CD14-positive monocyte (primary cell): ENCODE data around the gene ASTN2. TPM values are rescaled to one million over a fixed set of nuclear protein-coding genes. Genes with fewer than 3 reads are reported as not detected.

ENCODE experiments used
- DNase-seq, 3 donors: peaks; one replicate each; pipeline ENCODE4 v3.0.0-alpha.2; 2011 to 2022
- H2AFZ ChIP-seq: 2 replicates; pipeline ENCODE4 v1.6.0; 2012; ENCODE audit warnings: mild to moderate bottlenecking, low read depth, low read length, inconsistent platforms; ENCODE audit not compliant: insufficient read depth, poor library complexity, severe bottlenecking
- H3K27ac ChIP-seq, 2 donors: 1 replicate in 1 of 2; 2 replicates in 1 of 2; pipeline ENCODE4 v1.5.1; 2012 to 2013; ENCODE audit warnings: low read length in 2 of 2, control low read depth in 1 of 2, inconsistent platforms in 1 of 2, low read depth in 1 of 2, mild to moderate bottlenecking in 1 of 2
- H3K27me3 ChIP-seq, 2 donors: one replicate each; pipeline versions ENCODE4 v1.6.0 to v1.6.1; 2011 to 2013; ENCODE audit warnings: low read length in 2 of 2; ENCODE audit not compliant: control insufficient read depth in 2 of 2, insufficient read depth in 2 of 2
- H3K36me3 ChIP-seq, 2 donors: replicated peaks in 1 of 2; 1 replicate in 1 of 2; 2 replicates in 1 of 2; pipeline versions ENCODE4 v1.5.1 to v1.6.1; 2012 to 2013; ENCODE audit warnings: low read length in 2 of 2, control low read depth in 1 of 2, inconsistent platforms in 1 of 2, mild to moderate bottlenecking in 1 of 2; ENCODE audit not compliant: insufficient read depth in 2 of 2, control insufficient read depth in 1 of 2
- H3K4me1 ChIP-seq, 2 donors: 1 replicate in 1 of 2; 2 replicates in 1 of 2; pipeline versions ENCODE4 v1.5.1 to v1.6.1; 2012 to 2013; ENCODE audit warnings: low read length in 2 of 2, control low read depth in 1 of 2, inconsistent platforms in 1 of 2, mild to moderate bottlenecking in 1 of 2, moderate library complexity in 1 of 2; ENCODE audit not compliant: insufficient read depth in 2 of 2, control insufficient read depth in 1 of 2
- H3K4me2 ChIP-seq: replicated peaks from 2 replicates; pipeline ENCODE3; 2012; ENCODE audit warnings: low read length, moderate library complexity, mild to moderate bottlenecking; ENCODE audit not compliant: poor library complexity, severe bottlenecking; ENCODE audit errors: extremely low read depth
- H3K4me3 ChIP-seq, 3 experiments: fragments of 200-600 bp in 1 of 3; sonication (generic) in 1 of 3; replicated peaks in 1 of 3; 1 replicate in 2 of 3; 2 replicates in 1 of 3; pipeline ENCODE4 v1.5.1; 2011 to 2013; ENCODE audit warnings: low read length in 3 of 3, mild to moderate bottlenecking in 3 of 3, control low read depth in 2 of 3, low read depth in 2 of 3, inconsistent platforms in 1 of 3, moderate library complexity in 1 of 3
- H3K79me2 ChIP-seq: 2 replicates; pipeline ENCODE4 v1.6.0; 2012; ENCODE audit warnings: mild to moderate bottlenecking, control low read depth, inconsistent platforms, low read length, moderate library complexity; ENCODE audit not compliant: insufficient read depth
- H3K9ac ChIP-seq: 2 replicates; pipeline ENCODE4 v1.6.0; 2017; ENCODE audit warnings: low read length, mild to moderate bottlenecking; ENCODE audit not compliant: insufficient read depth, poor library complexity, severe bottlenecking
- H3K9me3 ChIP-seq, 2 donors: replicated peaks in 1 of 2; 1 replicate in 1 of 2; 2 replicates in 1 of 2; pipeline versions ENCODE4 v1.5.1 to v1.6.1; 2012 to 2013; ENCODE audit warnings: low read length in 2 of 2, control low read depth in 1 of 2; ENCODE audit not compliant: control insufficient read depth in 1 of 2, insufficient read depth in 1 of 2
- H4K20me1 ChIP-seq: 2 replicates; pipeline ENCODE4 v1.6.0; 2012; ENCODE audit warnings: mild to moderate bottlenecking, low read length, control low read depth, moderate library complexity; ENCODE audit not compliant: insufficient read depth
- H3K27ac Mint-ChIP-seq, 7 donors: one replicate each; pipeline ENCODE4 v1.8.0; 2020; ENCODE audit warnings: mild to moderate bottlenecking in 7 of 7, mixed read lengths in 7 of 7, moderate library complexity in 6 of 7, inconsistent platforms in 2 of 7
- H3K27me3 Mint-ChIP-seq, 3 donors: one replicate each; pipeline ENCODE4 v1.8.0; 2021 to 2022; ENCODE audit warnings: low read depth in 3 of 3, mild to moderate bottlenecking in 3 of 3, mixed read lengths in 3 of 3, moderate library complexity in 3 of 3, inconsistent platforms in 1 of 3
- H3K36me3 Mint-ChIP-seq, 2 donors: one replicate each; pipeline ENCODE4 v1.8.0; 2020; ENCODE audit warnings: mixed read lengths in 2 of 2, inconsistent platforms in 1 of 2, mild to moderate bottlenecking in 1 of 2
- H3K4me1 Mint-ChIP-seq: one replicate; pipeline ENCODE4 v1.8.0; 2020; ENCODE audit warnings: mild to moderate bottlenecking, mixed read lengths
- H3K4me3 Mint-ChIP-seq, 2 donors: one replicate each; pipeline ENCODE4 v1.8.0; 2020; ENCODE audit warnings: mild to moderate bottlenecking in 2 of 2, mixed read lengths in 2 of 2, moderate library complexity in 1 of 2
- H3K9me3 Mint-ChIP-seq, 7 donors: one replicate each; pipeline ENCODE4 v1.8.0; 2020 to 2022; ENCODE audit warnings: mixed read lengths in 7 of 7, mild to moderate bottlenecking in 6 of 7, moderate library complexity in 6 of 7, inconsistent platforms in 2 of 7
- CTCF ChIP-seq: fragments of 200-600 bp; IDR thresholded peaks from one replicate; pipeline ENCODE4 v1.8.0; 2022; ENCODE audit warnings: antibody characterized with exemption, mild to moderate bottlenecking
- WGBS: methylation state at CpG from one replicate; pipeline ENCODE4 v1.1.5; 2013; ENCODE audit warnings: missing lambda C conversion rate; ENCODE audit not compliant: insufficient coverage; 5-methylcytosine and 5-hydroxymethylcytosine counted together
- intact Hi-C, 2 donors: fragments of 100-400 bp; cut with micrococcal nuclease; formaldehyde crosslinking; loops; one replicate each; pipeline versions ENCODE4 v1.15.0 to v1.15.1; 2023
- polyA plus RNA-seq, 3 donors: library from polyadenylated mRNA; depleted of rRNA in 1 of 3; unstranded in 2 of 3; stranded (reverse) in 1 of 3; fragments of 300-500 nt in 2 of 3; fragments of >200 nt in 1 of 3; fragmentation: Illumina TruSeq in 2 of 3; gene quantifications; 1 replicate in 2 of 3; 2 replicates in 1 of 3; pipeline ENCODE4 v1.2.3, GENCODE V29; 2012 to 2021

The ASTN2 gene
- polyA plus RNA-seq, 3 donors = not detected

- DNase-seq = no peak
- Histone ChIP-seq H3K9me3 (peaks cover 0 to 4% of the 10 kb centered on the region in 2 donors), H3K4me1 (no peaks in the 10 kb centered on the region), H3K27me3 (no peaks in the 10 kb centered on the region), H3K9ac (no peak overlapping the region), H3K27ac (no peak overlapping the region), H3K79me2 (no peaks in the 10 kb centered on the region), H3K4me3 (no peak overlapping the region), H3K4me2 (no peak overlapping the region), H4K20me1 (no peaks in the 10 kb centered on the region), H2AFZ (no peak overlapping the region), H3K36me3 (no peaks in the 10 kb centered on the region)
- intact Hi-C loops = no loop called here
- Mint-ChIP-seq H3K36me3 (no peaks in the 10 kb centered on the region), H3K27me3 (peaks cover 0 to 4% (median 0%) of the 10 kb centered on the region in 3 donors), H3K4me1 (no peaks in the 10 kb centered on the region), H3K4me3 (no peak overlapping the region), H3K27ac (no peak overlapping the region), H3K9me3 (peaks cover 0 to 7% (median 2%) of the 10 kb centered on the region in 7 donors)
- TF ChIP-seq CTCF = no peak
Measured at GRCh38 chr9:117010061-117010460, 404.8 kb downstream of the ASTN2 start.

GRCh38 chr9:117008876-117009275 is 406.0 kb downstream of the ASTN2 start:
- no peaks in the 10 kb centered on the region for H3K79me2 ChIP-seq
- intact Hi-C loops = no loop called here
- H3K36me3 Mint-ChIP-seq = no peaks in the 10 kb centered on the region
- H3K9me3 ChIP-seq = no peaks in the 10 kb centered on the region
- no peak overlapping the region for H3K27ac ChIP-seq
- no peaks in the 10 kb centered on the region for H3K36me3 ChIP-seq
- no peaks in the 10 kb centered on the region for H3K27me3 ChIP-seq
- H4K20me1 ChIP-seq = no peaks in the 10 kb centered on the region
- H3K4me2 ChIP-seq = no peak overlapping the region
- DNase-seq = no peak
- H3K4me1 Mint-ChIP-seq = no peaks in the 10 kb centered on the region
- TF ChIP-seq CTCF = no peak
- H3K27me3 Mint-ChIP-seq = peaks cover 0 to 4% (median 0%) of the 10 kb centered on the region in 3 donors
- H2AFZ ChIP-seq = no peak overlapping the region
- WGBS = no CpG with 5 or more reads among the region's 2 CpGs
- no peak overlapping the region for H3K27ac Mint-ChIP-seq
- no peak overlapping the region for H3K4me3 Mint-ChIP-seq
- H3K4me3 ChIP-seq = no peak overlapping the region
- H3K9me3 Mint-ChIP-seq = peaks cover 0 to 7% (median 2%) of the 10 kb centered on the region in 7 donors
- no peak overlapping the region for H3K9ac ChIP-seq
- no peaks in the 10 kb centered on the region for H3K4me1 ChIP-seq
